HEK293 (cell line): ENCODE measurements around the gene RRAS.
A peak's percentile ranks its signal among the peaks of the same experiment; 100 is the strongest.

Experiments used
- CTCF ChIA-PET: fragments of 350-600 bp; formaldehyde crosslinking; extraction: SDS; loops from one replicate; lab custom pipeline; 2021; ENCODE audit warnings: antibody characterized with exemption; lab: Yijun Ruan, JAX
- POLR2A ChIA-PET: fragments of 300-600 bp; formaldehyde crosslinking; extraction: SDS; loops from one replicate; lab custom pipeline; 2020; ENCODE audit warnings: antibody characterized with exemption, inconsistent platforms; lab: Yijun Ruan, JAX
- H3K27ac ChIP-seq: fragments of 200-500 bp; sonication (Bioruptor generic); 2 replicates; pipeline ENCODE4 v1.5.1; 2014; ENCODE audit warnings: low read depth, low read length, control low read depth, inconsistent platforms; ENCODE audit errors: extremely low read depth
- H3K36me3 ChIP-seq, 2 experiments: fragments of 200-500 bp in 1 of 2; sonication (Bioruptor generic) in 1 of 2; 1 replicate in 1 of 2; 2 replicates in 1 of 2; pipeline ENCODE4 v1.5.1; 2014 to 2017; ENCODE audit warnings: inconsistent platforms in 2 of 2, low read length in 2 of 2; ENCODE audit not compliant: control insufficient read depth in 2 of 2, insufficient read depth in 1 of 2
- H3K4me1 ChIP-seq: fragments of 200-500 bp; sonication (Bioruptor generic); 2 replicates; pipeline ENCODE4 v1.5.1; 2014; ENCODE audit warnings: mild to moderate bottlenecking, low read length, inconsistent platforms; ENCODE audit not compliant: control insufficient read depth, insufficient read depth
- H3K4me3 ChIP-seq: 2 replicates; pipeline ENCODE4 v1.5.1; 2011; ENCODE audit warnings: low read depth, mild to moderate bottlenecking, control low read depth, low read length, moderate library complexity
- H3K9me3 ChIP-seq: fragments of 200-500 bp; sonication (Bioruptor generic); 2 replicates; pipeline ENCODE4 v1.5.1; 2014; ENCODE audit warnings: low read depth, low read length, inconsistent platforms; ENCODE audit not compliant: control insufficient read depth, insufficient read depth
- CTCF ChIP-seq: fragments of 450-650 bp; formaldehyde crosslinking; IDR thresholded peaks from 2 replicates; pipeline ENCODE4 v1.5.1; 2016; ENCODE audit warnings: missing biosample characterization, missing genetic modification characterization
- KLF1 ChIP-seq: fragments of 450-650 bp; formaldehyde crosslinking; IDR thresholded peaks from 2 replicates; pipeline ENCODE4 v1.5.1; 2016; ENCODE audit warnings: missing biosample characterization, missing genetic modification characterization
- KLF7 ChIP-seq: fragments of 450-650 bp; formaldehyde crosslinking; IDR thresholded peaks from 2 replicates; pipeline ENCODE4 v1.5.1; 2016; ENCODE audit warnings: missing biosample characterization, missing genetic modification characterization, borderline replicate concordance
- PBX3 ChIP-seq: sonication (generic); formaldehyde crosslinking; IDR thresholded peaks from 2 replicates; pipeline ENCODE4 v1.8.1; 2022; ENCODE audit warnings: mild to moderate bottlenecking, moderate library complexity, missing genetic modification reagents
- SCRT2 ChIP-seq: fragments of 450-650 bp; formaldehyde crosslinking; IDR thresholded peaks from 2 replicates; pipeline ENCODE4 v1.5.1; 2016; ENCODE audit warnings: missing biosample characterization, missing genetic modification characterization
- SP7 ChIP-seq: fragments of 450-650 bp; formaldehyde crosslinking; IDR thresholded peaks from 2 replicates; pipeline ENCODE4 v1.5.1; 2016; ENCODE audit warnings: missing biosample characterization, missing genetic modification characterization
- TCF7L2 ChIP-seq: IDR thresholded peaks from 2 replicates; pipeline ENCODE4 v1.6.1; 2011; ENCODE audit warnings: low read depth, mild to moderate bottlenecking, inconsistent platforms, low read length, moderate library complexity, borderline replicate concordance
- YY1 ChIP-seq: fragments of 450-650 bp; formaldehyde crosslinking; IDR thresholded peaks from 2 replicates; pipeline ENCODE4 v1.5.1; 2018; ENCODE audit warnings: missing biosample characterization, missing genetic modification characterization
- ZBTB20 ChIP-seq: fragments of 450-650 bp; formaldehyde crosslinking; IDR thresholded peaks from 2 replicates; pipeline ENCODE4 v1.5.1; 2016; ENCODE audit warnings: missing biosample characterization, missing genetic modification characterization
- ZNF121 ChIP-seq: fragments of 450-650 bp; formaldehyde crosslinking; IDR thresholded peaks from 2 replicates; pipeline ENCODE4 v1.5.1; 2016; ENCODE audit warnings: missing biosample characterization, missing genetic modification characterization
- ZNF169 ChIP-seq: fragments of 450-650 bp; formaldehyde crosslinking; IDR thresholded peaks from 2 replicates; pipeline ENCODE4 v1.5.1; 2016; ENCODE audit warnings: missing biosample characterization, missing genetic modification characterization
- ZNF174 ChIP-seq: fragments of 450-650 bp; formaldehyde crosslinking; IDR thresholded peaks from 2 replicates; pipeline ENCODE4 v1.5.0; 2017; ENCODE audit warnings: missing biosample characterization, mild to moderate bottlenecking, missing genetic modification characterization
- ZNF175 ChIP-seq: fragments of 450-650 bp; formaldehyde crosslinking; IDR thresholded peaks from 2 replicates; pipeline ENCODE4 v1.5.1; 2016; ENCODE audit warnings: missing biosample characterization, missing genetic modification characterization
- ZNF248 ChIP-seq: fragments of 450-650 bp; formaldehyde crosslinking; IDR thresholded peaks from 2 replicates; pipeline ENCODE4 v1.5.1; 2017; ENCODE audit warnings: missing biosample characterization, missing genetic modification characterization
- ZNF324 ChIP-seq: fragments of 450-650 bp; formaldehyde crosslinking; IDR thresholded peaks from 2 replicates; pipeline ENCODE4 v1.5.1; 2016; ENCODE audit warnings: missing biosample characterization, missing genetic modification characterization
- ZNF366 ChIP-seq: fragments of 450-650 bp; formaldehyde crosslinking; conservative IDR thresholded peaks from 2 replicates; pipeline ENCODE4 v1.5.1; 2016; ENCODE audit warnings: missing biosample characterization, missing genetic modification characterization
- ZNF394 ChIP-seq: fragments of 450-650 bp; formaldehyde crosslinking; IDR thresholded peaks from 2 replicates; pipeline ENCODE4 v1.5.1; 2016; ENCODE audit warnings: missing biosample characterization, missing genetic modification characterization, mild to moderate bottlenecking, moderate library complexity, borderline replicate concordance
- ZNF704 ChIP-seq: fragments of 450-650 bp; formaldehyde crosslinking; IDR thresholded peaks from 2 replicates; pipeline ENCODE4 v1.5.1; 2016; ENCODE audit warnings: missing biosample characterization, missing genetic modification characterization
- ZNF777 ChIP-seq: fragments of 450-650 bp; formaldehyde crosslinking; IDR thresholded peaks from 2 replicates; pipeline ENCODE4 v1.5.1; 2017; ENCODE audit warnings: missing biosample characterization, missing genetic modification characterization, borderline replicate concordance
- ZNF785 ChIP-seq: fragments of 450-650 bp; formaldehyde crosslinking; IDR thresholded peaks from 2 replicates; pipeline ENCODE4 v1.5.1; 2016; ENCODE audit warnings: missing biosample characterization, missing genetic modification characterization

RRAS gene

GRCh38 chr19:49645592-49645991, 5.6 kb upstream of the RRAS start (continued):
- TF ChIP-seq ZNF175 (tag by site-specific recombination) (no peak), ZNF785 (tag by site-specific recombination) (no peak), ZNF704 (tag by site-specific recombination) (no peak), ZNF324 (tag by site-specific recombination) (no peak), ZNF366 (tag by site-specific recombination) (no peak), TCF7L2 (no peak)

GRCh38 chr19:49643466-49643865, 3.5 kb upstream of the RRAS start:
- Histone ChIP-seq H3K27ac (no peak overlapping the region), H3K4me3 (no peak overlapping the region), H3K4me1 (peaks cover 22% of the 10 kb centered on the region), H3K36me3 (peaks cover 19 to 46% of the 10 kb centered on the region in 2 experiments), H3K9me3 (no peaks in the 10 kb centered on the region)
- ChIA-PET POLR2A (interaction anchor here (1.0 to 2.7 kb wide), 4 partner anchors 14 to 33 kb away, joined by 3 to 9 read pairs (median 4); no protein-coding TSS in a partner anchor), CTCF (interaction anchor here (0.6 to 6.5 kb wide), 6 partner anchors 11 to 1325 kb away, joined by 3 to 59 read pairs (median 4); partner anchors contain the start of gene PRR12)
- TF ChIP-seq ZNF248 = no peak
- TF ChIP-seq KLF1 (tag by site-specific recombination) = peak; percentile 7; the same call in 1 of the 2 replicates
- no peak for TF ChIP-seq PBX3 (CRISPR knock-in tag)

- POLR2A ChIA-PET = interaction anchor here (0.6 to 3.5 kb wide), 15 partner anchors 12 to 227 kb away, joined by 3 to 124 read pairs (median 8); partner anchors contain the start of genes BCL2L12, FUZ, IRF3 and NOSIP
- peak overlapping the region; percentile 78 for H3K4me3 ChIP-seq
These were observed 2.6 kb upstream of the RRAS start for GRCh38 chr19:49642492-49643035.

More at GRCh38 chr19:49642492-49643035, 2.6 kb upstream of the RRAS start:
- peaks cover 31% of the 10 kb centered on the region for H3K4me1 ChIP-seq
- CTCF ChIA-PET = interaction anchor here (0.9 to 6.5 kb wide), 4 partner anchors 12 to 72 kb away, joined by 3 to 59 read pairs (median 6); partner anchors contain the start of gene PRR12
- H3K27ac ChIP-seq = peak overlapping the region; percentile 98
- H3K9me3 ChIP-seq = no peaks in the 10 kb centered on the region
- TF ChIP-seq ZBTB20 (tag by site-specific recombination) (peak; percentile 66), KLF7 (tag by site-specific recombination) (no peak), SP7 (tag by site-specific recombination) (no peak), ZNF777 (tag by site-specific recombination) (0 out of 2 replicates have a peak, but pooled peaks have one; percentile 24), ZNF394 (no peak), ZNF121 (tag by site-specific recombination) (no peak), ZNF174 (tag by site-specific recombination) (no peak), CTCF (0 out of 2 replicates have a peak, but pooled peaks have one; percentile 32), YY1 (tag by site-specific recombination) (0 out of 2 replicates have a peak, but pooled peaks have one; percentile 7), SCRT2 (tag by site-specific recombination) (0 out of 2 replicates have a peak, but pooled peaks have one; percentile 41), ZNF169 (tag by site-specific recombination) (no peak)
- peaks cover 10 to 40% of the 10 kb centered on the region in 2 experiments for H3K36me3 ChIP-seq
